Measurements from ENCODE around the gene APBA2. TPM values are rescaled to one million over a fixed set of nuclear protein-coding genes. Genes with fewer than 3 reads are reported as not detected.

Gene APBA2
- total RNA-seq, 5 donors from 2014 or later (not counting 1 experiment from before 2014, with no cell fraction given): 78.9 to 118 (median 94.9) TPM

GRCh38 chr15:29066838-29067237 is 181.1 kb downstream of the APBA2 start:
- Mint-ChIP-seq H3K4me1 (peaks cover 27 to 37% (median 32%) of the 10 kb centered on the region in 3 donors), H3K4me3 (no peak overlapping the region), H3K9me3 (peaks cover 0 to 7% (median 4%) of the 10 kb centered on the region in 3 donors), H3K27me3 (no peaks in the 10 kb centered on the region), H3K27ac (no peak overlapping the region), H3K36me3 (peaks cover 33% of the 10 kb centered on the region)
- ChIA-PET CTCF (no interaction called here), POLR2A (no interaction called here)
- Histone ChIP-seq H3K27me3 (replicated peaks in 1 of 2; ENCODE audit: control insufficient read depth in 2 of 2, extremely low read depth in 1 of 2, insufficient read depth in 2 of 2, low read length in 1 of 2) (no peaks in the 10 kb centered on the region), H3K27ac (ENCODE audit: low read length) (no peak overlapping the region), H3K4me1 (ENCODE audit: control insufficient read depth in 1 of 2, extremely low read depth in 1 of 2, insufficient read depth in 2 of 2, low read length in 2 of 2) (peaks cover 0 to 22% of the 10 kb centered on the region in 2 experiments), H3K4me3 (ENCODE audit: control insufficient read depth in 1 of 2, extremely low read depth in 1 of 2, low read length in 1 of 2) (no peak overlapping the region), H3K36me3 (ENCODE audit: control insufficient read depth in 2 of 2, extremely low read depth in 1 of 2, insufficient read depth in 1 of 2, low read length in 1 of 2) (peaks cover 0 to 2% of the 10 kb centered on the region in 2 donors), H3K9me3 (no peaks in the 10 kb centered on the region)
- WGBS (ENCODE audit: insufficient coverage): 80% methylated on average over 1 of the region's 2 CpGs
- DNase-seq: no peak
- no peak for ATAC-seq (replicated peaks in 1 of 4)

- Mint-ChIP-seq H3K4me1 (peaks cover 24 to 40% (median 26%) of the 10 kb centered on the region in 3 donors), H3K27me3 (no peaks in the 10 kb centered on the region), H3K27ac (no peak overlapping the region), H3K9me3 (peaks cover 0 to 7% (median 4%) of the 10 kb centered on the region in 3 donors), H3K4me3 (no peak overlapping the region), H3K36me3 (peaks cover 33% of the 10 kb centered on the region)
- Histone ChIP-seq H3K36me3 (ENCODE audit: control insufficient read depth in 2 of 2, extremely low read depth in 1 of 2, insufficient read depth in 1 of 2, low read length in 1 of 2) (peaks cover 0 to 2% of the 10 kb centered on the region in 2 donors), H3K27me3 (replicated peaks in 1 of 2; ENCODE audit: control insufficient read depth in 2 of 2, extremely low read depth in 1 of 2, insufficient read depth in 2 of 2, low read length in 1 of 2) (no peaks in the 10 kb centered on the region), H3K9me3 (no peaks in the 10 kb centered on the region), H3K4me3 (ENCODE audit: control insufficient read depth in 1 of 2, extremely low read depth in 1 of 2, low read length in 1 of 2) (no peak overlapping the region), H3K27ac (ENCODE audit: low read length) (no peak overlapping the region), H3K4me1 (ENCODE audit: control insufficient read depth in 1 of 2, extremely low read depth in 1 of 2, insufficient read depth in 2 of 2, low read length in 2 of 2) (peaks cover 0 to 22% of the 10 kb centered on the region in 2 experiments)
- ATAC-seq (replicated peaks in 1 of 4): no peak
- ChIA-PET CTCF (no interaction called here), POLR2A (no interaction called here)
- no peak for DNase-seq
- WGBS (ENCODE audit: insufficient coverage): 97% methylated on average over 7 of the region's 7 CpGs
Measured at GRCh38 chr15:29067949-29068348, 182.2 kb downstream of the APBA2 start.

GRCh38 chr15:29070471-29071231 is 184.9 kb downstream of the APBA2 start:
- WGBS (ENCODE audit: insufficient coverage): 92% methylated on average over 15 of the region's 17 CpGs
- no peaks in the 10 kb centered on the region for H3K27me3 Mint-ChIP-seq
- DNase-seq (no peak), ATAC-seq (replicated peaks in 1 of 4) (no peak)
- Histone ChIP-seq H3K9me3 (no peaks in the 10 kb centered on the region), H3K4me1 (ENCODE audit: control insufficient read depth in 1 of 2, extremely low read depth in 1 of 2, insufficient read depth in 2 of 2, low read length in 2 of 2) (peaks cover 0 to 5% of the 10 kb centered on the region in 2 experiments), H3K4me3 (ENCODE audit: control insufficient read depth in 1 of 2, extremely low read depth in 1 of 2, low read length in 1 of 2) (no peak overlapping the region), H3K27me3 (replicated peaks in 1 of 2; ENCODE audit: control insufficient read depth in 2 of 2, extremely low read depth in 1 of 2, insufficient read depth in 2 of 2, low read length in 1 of 2) (no peaks in the 10 kb centered on the region), H3K36me3 (ENCODE audit: control insufficient read depth in 2 of 2, extremely low read depth in 1 of 2, insufficient read depth in 1 of 2, low read length in 1 of 2) (peaks cover 4 to 7% of the 10 kb centered on the region in 2 donors), H3K27ac (ENCODE audit: low read length) (no peak overlapping the region)
- ChIA-PET POLR2A (no interaction called here), CTCF (no interaction called here)
- no peak overlapping the region for H3K4me3 Mint-ChIP-seq
- peaks cover 0 to 7% (median 4%) of the 10 kb centered on the region in 3 donors for H3K9me3 Mint-ChIP-seq
- peaks cover 13 to 19% (median 14%) of the 10 kb centered on the region in 3 donors for H3K4me1 Mint-ChIP-seq
- H3K36me3 Mint-ChIP-seq: peaks cover 37% of the 10 kb centered on the region
- H3K27ac Mint-ChIP-seq: no peak overlapping the region

- no peak for DNase-seq
- peaks cover 40% of the 10 kb centered on the region for H3K36me3 Mint-ChIP-seq
- no peaks in the 10 kb centered on the region for H3K27me3 Mint-ChIP-seq
Measured at GRCh38 chr15:29071232-29071881, 185.6 kb downstream of the APBA2 start.

GRCh38 chr15:29071882-29072273 is 186.1 kb downstream of the APBA2 start:
- Mint-ChIP-seq H3K27me3 (no peaks in the 10 kb centered on the region), H3K36me3 (peaks cover 39% of the 10 kb centered on the region), H3K9me3 (peaks cover 0 to 7% (median 4%) of the 10 kb centered on the region in 3 donors), H3K4me3 (no peak overlapping the region), H3K4me1 (peaks cover 6 to 8% (median 7%) of the 10 kb centered on the region in 3 donors), H3K27ac (no peak overlapping the region)
- CTCF ChIA-PET: no interaction called here
- DNase-seq (no peak), ATAC-seq (replicated peaks in 1 of 4) (no peak)
- POLR2A ChIA-PET: no interaction called here
- H3K27me3 ChIP-seq (replicated peaks in 1 of 2; ENCODE audit: control insufficient read depth in 2 of 2, extremely low read depth in 1 of 2, insufficient read depth in 2 of 2, low read length in 1 of 2): no peaks in the 10 kb centered on the region
- no peak overlapping the region for H3K4me3 ChIP-seq (ENCODE audit: control insufficient read depth in 1 of 2, extremely low read depth in 1 of 2, low read length in 1 of 2)
- H3K27ac ChIP-seq (ENCODE audit: low read length): no peak overlapping the region
- no peaks in the 10 kb centered on the region for H3K9me3 ChIP-seq
- no CpG with 5 or more reads among the region's 7 CpGs for WGBS (ENCODE audit: insufficient coverage)
- peaks cover 4 to 13% of the 10 kb centered on the region in 2 donors for H3K36me3 ChIP-seq (ENCODE audit: control insufficient read depth in 2 of 2, extremely low read depth in 1 of 2, insufficient read depth in 1 of 2, low read length in 1 of 2)
- no peaks in the 10 kb centered on the region for H3K4me1 ChIP-seq (ENCODE audit: control insufficient read depth in 1 of 2, extremely low read depth in 1 of 2, insufficient read depth in 2 of 2, low read length in 2 of 2)

More at GRCh38 chr15:29071232-29071881, 185.6 kb downstream of the APBA2 start:
- peaks cover 8 to 12% (median 9%) of the 10 kb centered on the region in 3 donors for H3K4me1 Mint-ChIP-seq
- Histone ChIP-seq H3K36me3 (ENCODE audit: control insufficient read depth in 2 of 2, extremely low read depth in 1 of 2, insufficient read depth in 1 of 2, low read length in 1 of 2) (peaks cover 4 to 11% of the 10 kb centered on the region in 2 donors), H3K9me3 (no peaks in the 10 kb centered on the region), H3K4me3 (ENCODE audit: control insufficient read depth in 1 of 2, extremely low read depth in 1 of 2, low read length in 1 of 2) (no peak overlapping the region), H3K4me1 (ENCODE audit: control insufficient read depth in 1 of 2, extremely low read depth in 1 of 2, insufficient read depth in 2 of 2, low read length in 2 of 2) (no peaks in the 10 kb centered on the region), H3K27me3 (replicated peaks in 1 of 2; ENCODE audit: control insufficient read depth in 2 of 2, extremely low read depth in 1 of 2, insufficient read depth in 2 of 2, low read length in 1 of 2) (no peaks in the 10 kb centered on the region), H3K27ac (ENCODE audit: low read length) (no peak overlapping the region)
- no peak for ATAC-seq (replicated peaks in 1 of 4)
- H3K9me3 Mint-ChIP-seq: peaks cover 0 to 7% (median 4%) of the 10 kb centered on the region in 3 donors
- H3K27ac Mint-ChIP-seq: no peak overlapping the region
- WGBS (ENCODE audit: insufficient coverage): 96% methylated on average over 5 of the region's 11 CpGs
- H3K4me3 Mint-ChIP-seq: no peak overlapping the region
- CTCF ChIA-PET: no interaction called here
- POLR2A ChIA-PET: no interaction called here

GRCh38 chr15:29072444-29072843 is 186.7 kb downstream of the APBA2 start:
- ChIA-PET POLR2A (no interaction called here), CTCF (no interaction called here)
- H3K9me3 ChIP-seq: no peaks in the 10 kb centered on the region
- no peaks in the 10 kb centered on the region for H3K4me1 ChIP-seq (ENCODE audit: control insufficient read depth in 1 of 2, extremely low read depth in 1 of 2, insufficient read depth in 2 of 2, low read length in 2 of 2)
- H3K27ac ChIP-seq (ENCODE audit: low read length): no peak overlapping the region
- no peak overlapping the region for H3K4me3 ChIP-seq (ENCODE audit: control insufficient read depth in 1 of 2, extremely low read depth in 1 of 2, low read length in 1 of 2)
- Mint-ChIP-seq H3K4me3 (no peak overlapping the region), H3K4me1 (peaks cover 5 to 7% (median 6%) of the 10 kb centered on the region in 3 donors), H3K36me3 (peaks cover 43% of the 10 kb centered on the region), H3K27me3 (no peaks in the 10 kb centered on the region), H3K27ac (no peak overlapping the region), H3K9me3 (peaks cover 0 to 7% (median 4%) of the 10 kb centered on the region in 3 donors)
- ATAC-seq (replicated peaks in 1 of 4) (no peak), DNase-seq (no peak)
- peaks cover 4 to 16% of the 10 kb centered on the region in 2 donors for H3K36me3 ChIP-seq (ENCODE audit: control insufficient read depth in 2 of 2, extremely low read depth in 1 of 2, insufficient read depth in 1 of 2, low read length in 1 of 2)
- WGBS (ENCODE audit: insufficient coverage): 80% methylated on average over 1 of the region's 5 CpGs
- H3K27me3 ChIP-seq (replicated peaks in 1 of 2; ENCODE audit: control insufficient read depth in 2 of 2, extremely low read depth in 1 of 2, insufficient read depth in 2 of 2, low read length in 1 of 2): no peaks in the 10 kb centered on the region
